GM12891 (cell line): ENCODE data around the gene RANBP17.

ENCODE experiments used
- DNase-seq: peaks from one replicate; pipeline ENCODE4 v3.0.0; 2011; ENCODE audit warnings: low spot score; ENCODE audit not compliant: insufficient read length
- FAIRE-seq: peaks from 2 replicates; lab custom pipeline; 2011; peaks lifted over from hg19 to GRCh38; lab: Jason Lieb, UNC
- PAX5 ChIP-seq: IDR thresholded peaks from 2 replicates; pipeline ENCODE4 v1.6.1; 2011; ENCODE audit warnings: low read length, moderate library complexity, mild to moderate bottlenecking; ENCODE audit not compliant: insufficient read depth, severe bottlenecking
- POLR2A ChIP-seq: IDR thresholded peaks from 2 replicates; pipeline ENCODE4 v1.6.1; 2011; ENCODE audit warnings: low read depth, low read length, control low read depth
- POLR2AphosphoS5 ChIP-seq: IDR thresholded peaks from 2 replicates; pipeline ENCODE4 v1.6.1; 2011; ENCODE audit warnings: low read depth, low read length, control low read depth
- POU2F2 ChIP-seq: IDR thresholded peaks from 2 replicates; pipeline ENCODE4 v1.6.1; 2011; ENCODE audit warnings: low read depth, mild to moderate bottlenecking, control low read depth, low read length, moderate library complexity
- SPI1 ChIP-seq: IDR thresholded peaks from 2 replicates; pipeline ENCODE4 v1.6.1; 2011; ENCODE audit warnings: low read depth, low read length, control low read depth
- TAF1 ChIP-seq: IDR thresholded peaks from 2 replicates; pipeline ENCODE4 v1.6.1; 2011; ENCODE audit warnings: low read depth, low read length, control low read depth

RANBP17 gene

GRCh38 chr5:171299228-171299627 is 437.4 kb downstream of the RANBP17 start:
- no peak for FAIRE-seq
- TF ChIP-seq POLR2AphosphoS5 (no peak), POLR2A (no peak), SPI1 (no peak), TAF1 (no peak), PAX5 (no peak), POU2F2 (no peak)
- DNase-seq: no peak

GRCh38 chr5:171299851-171300250 is 438.0 kb downstream of the RANBP17 start:
- DNase-seq (no peak), FAIRE-seq (no peak)
- no peak for TF ChIP-seq POLR2A

- TF ChIP-seq PAX5 (no peak), POLR2AphosphoS5 (no peak), SPI1 (no peak)
- FAIRE-seq (no peak), DNase-seq (no peak)
Measured at GRCh38 chr5:171300358-171300757, 438.5 kb downstream of the RANBP17 start.

- TF ChIP-seq POLR2AphosphoS5: no peak
- no peak for TF ChIP-seq SPI1
- TF ChIP-seq POLR2A: no peak
- no peak for TF ChIP-seq POU2F2
- TF ChIP-seq TAF1: no peak
- no peak for TF ChIP-seq PAX5
- no peak for FAIRE-seq
- no peak for DNase-seq
Measured at GRCh38 chr5:171306166-171306565, 444.3 kb downstream of the RANBP17 start.

GRCh38 chr5:171306781-171307591 is 445.2 kb downstream of the RANBP17 start:
- no peak for FAIRE-seq
- no peak for DNase-seq
- TF ChIP-seq POLR2AphosphoS5 (no peak), POLR2A (no peak), PAX5 (no peak), SPI1 (no peak)

- TF ChIP-seq SPI1 (no peak), POLR2A (no peak), PAX5 (no peak), POU2F2 (no peak), POLR2AphosphoS5 (no peak), TAF1 (no peak)
- FAIRE-seq: no peak
- DNase-seq: no peak
Measured at GRCh38 chr5:171307789-171308452, 446.1 kb downstream of the RANBP17 start.

- FAIRE-seq: no peak
- DNase-seq: no peak
- TF ChIP-seq TAF1: no peak
- TF ChIP-seq POU2F2: no peak
- TF ChIP-seq POLR2A: no peak
- TF ChIP-seq POLR2AphosphoS5: no peak
- no peak for TF ChIP-seq PAX5
- no peak for TF ChIP-seq SPI1
Measured at GRCh38 chr5:171308453-171309275, 446.8 kb downstream of the RANBP17 start, which contains the start of gene TLX3. Gene TLX3 (plus strand): TSS chr5:171309248. CDS start chr5:171309366, 118 bp downstream.

GRCh38 chr5:171309276-171310211 is 447.7 kb downstream of the RANBP17 start:
- DNase-seq: no peak
- no peak for FAIRE-seq
- TF ChIP-seq POLR2A (no peak), POLR2AphosphoS5 (no peak), TAF1 (no peak), SPI1 (no peak), POU2F2 (no peak), PAX5 (no peak)

- DNase-seq: no peak
- TF ChIP-seq POLR2AphosphoS5 (no peak), SPI1 (no peak), POLR2A (no peak), PAX5 (no peak), TAF1 (no peak)
- FAIRE-seq: no peak
Measured at GRCh38 chr5:171310212-171310818, 448.5 kb downstream of the RANBP17 start.
